ENCODE data around the gene KRCC1.
"Not testable (repeated sequence)": the region's sequence is repeated elsewhere in the genome, so short reads cannot be mapped to it uniquely, and the experiment has no call there.

The KRCC1 gene

DNA sequence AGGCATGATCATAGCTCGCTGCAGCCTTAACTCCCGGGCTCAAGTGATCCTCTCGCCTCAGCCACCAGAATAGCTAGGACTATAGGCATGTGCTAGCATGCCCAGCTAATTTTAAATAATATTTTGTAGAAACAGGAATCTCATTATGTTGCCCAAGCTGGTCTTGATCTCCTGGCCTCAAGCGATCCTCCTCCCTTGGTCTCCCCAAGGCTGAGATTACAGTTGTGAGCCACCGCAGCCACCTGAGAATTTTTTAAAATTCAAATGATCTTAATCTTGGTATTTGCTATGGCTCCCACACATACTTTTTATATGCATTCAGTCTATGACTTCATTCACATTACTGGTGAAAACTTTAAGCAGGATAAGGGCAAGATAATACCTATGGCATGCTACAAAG is 13.1 kb downstream of the KRCC1 start:
- DNase-seq = no peak

- DNase-seq = no peak
Observed at GRCh38 chr2:88038263-88039105, 17.1 kb downstream of the KRCC1 start.

- no peak for DNase-seq
Observed at GRCh38 chr2:88036606-88037005, 19.0 kb downstream of the KRCC1 start.

DNA sequence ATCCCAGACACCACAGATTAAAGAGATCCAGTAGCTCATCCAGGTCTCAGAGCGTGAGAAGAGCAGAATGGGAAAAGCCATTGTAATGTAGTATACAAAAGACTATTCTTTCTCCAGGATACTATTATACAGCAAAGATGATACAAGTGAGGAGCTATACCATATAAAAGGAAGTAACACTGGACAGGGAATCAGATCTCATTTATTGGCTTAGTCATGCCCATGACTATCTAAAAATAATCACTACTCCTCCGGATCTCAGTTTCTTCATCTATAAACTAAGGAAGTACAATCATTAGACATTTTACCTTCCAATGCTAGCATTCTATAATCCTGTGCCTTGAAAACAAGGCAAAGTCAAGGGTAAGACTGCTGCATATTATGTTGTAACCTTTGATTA is 19.4 kb downstream of the KRCC1 start:
- DNase-seq = no peak

DNA sequence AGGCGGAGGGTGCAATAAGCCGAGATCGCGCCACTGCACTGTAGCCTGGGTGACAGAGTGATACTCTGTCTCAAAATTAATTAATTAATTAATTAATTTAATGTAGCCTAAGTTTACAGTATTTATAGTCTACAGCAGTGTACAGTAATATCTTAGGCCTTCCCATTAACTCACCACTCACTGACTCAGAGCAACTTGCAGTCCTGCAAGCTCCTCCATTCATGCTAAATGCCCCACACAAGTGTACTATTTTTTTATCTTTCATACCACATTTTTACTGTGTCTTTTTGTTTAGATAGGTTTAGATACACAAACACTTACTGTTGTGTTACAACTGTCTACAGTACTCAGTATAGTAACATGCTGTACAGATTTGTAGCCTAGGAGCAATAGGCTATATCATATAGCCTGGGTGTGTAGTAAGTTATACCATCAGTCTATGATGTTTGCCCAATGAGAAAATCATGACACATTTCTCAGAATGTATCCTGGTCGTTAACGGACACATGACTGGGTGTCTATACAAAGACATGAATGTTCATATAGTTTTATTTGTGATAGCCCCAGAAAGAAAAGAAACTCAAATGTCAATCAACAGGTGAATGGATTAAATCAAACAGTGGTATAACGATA is 23.4 kb downstream of the KRCC1 start:
- DNase-seq = no peak

- DNase-seq = no peak
Observed at GRCh38 chr2:88028931-88029330, 26.7 kb downstream of the KRCC1 start.

GRCh38 chr2:88027697-88028389 is 27.7 kb downstream of the KRCC1 start:
- no peak for DNase-seq

- no peak for DNase-seq
Observed at GRCh38 chr2:88024509-88024908, 31.1 kb downstream of the KRCC1 start.

DNA sequence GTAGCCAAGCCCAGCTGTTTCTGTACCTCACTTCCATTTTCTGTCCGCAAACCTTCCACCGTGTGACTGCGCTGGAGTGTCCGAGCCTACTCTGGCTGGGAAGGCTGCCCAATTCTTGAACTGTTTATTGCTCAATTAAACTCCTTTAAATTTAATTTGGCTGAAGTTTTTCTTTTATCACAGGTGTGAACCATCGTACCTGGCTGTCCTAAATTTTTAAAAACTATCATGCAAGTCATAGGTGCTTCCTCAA is 33.0 kb downstream of the KRCC1 start:
- DNase-seq = no peak

DNA sequence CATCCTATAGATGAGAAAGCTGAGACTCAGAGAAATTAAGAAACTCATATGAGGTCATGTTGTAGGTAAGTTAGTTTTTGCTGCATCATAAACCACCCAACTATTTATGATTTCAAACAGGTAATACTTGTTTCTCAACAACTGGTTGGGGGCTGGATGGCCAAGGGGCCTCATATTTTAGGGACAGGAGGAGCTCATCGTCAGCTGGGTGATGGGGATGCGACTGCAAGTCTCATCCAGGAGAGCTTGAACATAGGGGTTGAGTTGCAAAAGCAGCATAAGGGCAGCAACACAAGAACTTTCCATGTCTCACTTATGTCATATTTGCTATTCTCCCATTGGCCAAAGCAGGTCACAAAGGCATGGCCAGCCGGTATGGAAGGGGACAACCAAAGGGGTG is 35.6 kb downstream of the KRCC1 start:
- no peak for DNase-seq

GRCh38 chr2:88018909-88019308 is 36.7 kb downstream of the KRCC1 start:
- DNase-seq = no peak

GRCh38 chr2:88018077-88018805 is 37.3 kb downstream of the KRCC1 start:
- DNase-seq = not testable (repeated sequence)

DNA sequence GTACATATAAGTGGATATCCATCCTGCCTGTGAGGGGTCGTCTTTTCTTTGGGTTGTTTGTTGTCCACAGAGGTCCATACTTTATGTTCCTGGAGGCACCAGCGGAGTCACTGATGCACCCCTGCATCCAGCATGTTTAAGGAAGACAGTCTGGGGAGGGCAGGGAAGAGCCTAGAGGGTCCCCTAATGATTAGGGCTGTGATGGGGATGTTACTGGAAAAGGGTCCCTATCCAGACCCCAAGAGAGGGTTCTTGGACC is 37.9 kb downstream of the KRCC1 start:
- DNase-seq = not testable (repeated sequence)

- peak in 20 of 51 donors; percentile 17 to 86 (median 60) for DNase-seq
Observed at GRCh38 chr2:88016960-88017779, 38.4 kb downstream of the KRCC1 start.

DNA sequence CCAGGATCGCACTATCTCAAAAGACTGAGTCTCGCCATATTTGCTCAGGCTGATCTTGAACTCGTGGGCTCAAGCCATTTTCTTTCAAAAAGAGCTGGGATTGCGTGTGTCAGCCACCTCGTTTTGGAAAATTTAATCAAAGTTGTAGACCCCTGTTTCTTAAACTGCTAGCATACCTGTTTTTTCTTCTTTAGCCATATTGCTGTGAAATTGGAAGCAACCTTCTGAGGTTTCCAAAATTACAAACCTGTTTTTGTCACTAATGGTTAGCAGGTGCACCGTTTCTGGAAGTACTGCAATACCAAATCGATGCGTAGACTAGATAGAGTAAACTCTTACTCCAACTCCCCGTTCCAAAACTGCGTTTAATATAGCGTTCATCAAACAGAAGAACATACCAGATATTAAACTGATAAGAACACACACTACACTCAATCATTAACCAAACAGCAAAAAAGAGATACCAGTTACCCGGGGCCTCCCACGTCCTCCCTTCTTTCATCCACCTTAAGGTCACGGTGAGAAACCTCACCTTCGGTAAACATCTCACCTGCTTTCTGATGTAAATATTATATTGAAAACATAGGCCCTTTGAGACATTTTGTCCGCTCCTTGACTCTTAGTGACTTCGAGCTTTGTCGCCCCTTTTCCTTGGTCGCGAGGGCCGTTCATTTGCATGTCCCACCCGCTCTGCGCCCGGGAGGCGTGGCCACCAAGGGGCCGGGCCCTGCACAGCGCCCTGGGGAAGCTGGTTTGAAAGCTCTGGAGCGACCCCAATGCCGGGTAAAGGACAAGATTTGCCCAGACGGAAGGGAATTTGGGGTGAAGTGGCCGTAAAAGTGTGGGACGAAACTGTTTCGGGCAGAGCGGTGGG is 39.3 kb downstream of the KRCC1 start, which contains the start of gene RNU2-63P:
Gene RNU2-63P, minus strand, starts transcription at position 462 of the 874 bp plus-strand sequence.
- peak in 49 of 51 donors; percentile 18 to 92 (median 63) for DNase-seq

DNA sequence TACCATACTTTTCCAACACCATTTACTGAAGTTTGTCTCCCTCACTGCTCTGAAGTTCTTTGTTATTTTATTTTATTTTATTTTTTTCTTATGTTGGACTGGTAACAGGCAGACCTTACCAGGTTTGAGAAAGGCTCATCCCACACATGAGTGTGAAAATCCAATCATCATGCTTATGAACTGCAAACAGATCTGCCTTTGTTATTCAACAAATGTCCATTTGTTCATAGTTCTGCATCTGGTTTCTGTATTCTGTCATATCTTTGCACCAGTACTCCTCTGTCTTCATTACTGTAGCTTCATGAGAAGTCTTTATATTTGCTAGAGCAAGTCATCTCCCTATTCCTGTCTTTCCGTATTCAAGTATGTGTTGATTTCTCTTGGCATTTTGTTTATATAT is 44.6 kb downstream of the KRCC1 start:
- DNase-seq = peak in 1 of 51 donors; percentile 74

DNA sequence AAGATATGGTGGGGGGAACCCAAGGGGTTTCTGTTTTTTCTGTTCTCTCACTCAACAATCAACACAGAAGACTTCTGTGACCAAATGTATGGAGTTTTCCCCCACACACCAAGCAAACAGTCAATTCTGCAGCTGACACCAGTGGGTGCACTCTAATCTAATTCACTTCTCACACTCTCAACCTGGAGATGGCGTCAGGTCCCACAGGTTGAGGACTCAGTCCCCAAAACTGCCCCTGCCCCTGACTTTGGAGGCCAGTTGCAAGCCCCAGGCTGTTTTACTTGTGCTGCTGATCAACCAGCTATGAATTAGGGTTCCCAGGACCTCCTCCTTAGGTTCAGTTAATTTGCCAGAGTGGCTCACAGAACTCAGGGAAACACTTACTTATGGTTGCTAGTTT is 45.4 kb downstream of the KRCC1 start:
- no peak for DNase-seq

- DNase-seq = no peak
Observed at GRCh38 chr2:88006912-88007439, 48.6 kb downstream of the KRCC1 start.

GRCh38 chr2:88005776-88006175 is 49.8 kb downstream of the KRCC1 start:
- no peak for DNase-seq
